TTC549 (cell line): ENCODE measurements around the gene HS6ST1.

Experiments used
- FAIRE-seq: peaks from 2 replicates; lab custom pipeline; 2012; peaks lifted over from hg19 to GRCh38; lab: Jason Lieb, UNC

HS6ST1 gene

DNA sequence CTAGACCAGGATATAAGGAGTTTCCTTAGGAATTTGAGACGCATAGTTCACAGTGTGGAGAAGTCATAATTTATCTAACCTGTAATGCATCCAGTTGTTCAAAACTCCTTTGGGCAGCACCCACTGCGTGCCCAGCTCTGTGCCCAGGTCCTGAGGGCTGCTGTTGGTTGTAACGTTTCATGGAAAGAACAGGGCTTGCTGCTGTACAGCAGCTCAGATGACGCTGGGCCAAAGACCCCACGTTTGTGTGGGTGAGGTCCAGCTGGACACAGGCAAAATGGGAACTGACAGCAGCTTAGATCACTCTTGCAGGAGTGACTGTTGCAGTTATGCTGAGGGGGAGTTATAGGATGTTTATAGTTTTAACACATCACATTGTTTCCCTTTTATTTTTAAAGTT, 30.0 kb upstream of the HS6ST1 start:
- no peak for FAIRE-seq

DNA sequence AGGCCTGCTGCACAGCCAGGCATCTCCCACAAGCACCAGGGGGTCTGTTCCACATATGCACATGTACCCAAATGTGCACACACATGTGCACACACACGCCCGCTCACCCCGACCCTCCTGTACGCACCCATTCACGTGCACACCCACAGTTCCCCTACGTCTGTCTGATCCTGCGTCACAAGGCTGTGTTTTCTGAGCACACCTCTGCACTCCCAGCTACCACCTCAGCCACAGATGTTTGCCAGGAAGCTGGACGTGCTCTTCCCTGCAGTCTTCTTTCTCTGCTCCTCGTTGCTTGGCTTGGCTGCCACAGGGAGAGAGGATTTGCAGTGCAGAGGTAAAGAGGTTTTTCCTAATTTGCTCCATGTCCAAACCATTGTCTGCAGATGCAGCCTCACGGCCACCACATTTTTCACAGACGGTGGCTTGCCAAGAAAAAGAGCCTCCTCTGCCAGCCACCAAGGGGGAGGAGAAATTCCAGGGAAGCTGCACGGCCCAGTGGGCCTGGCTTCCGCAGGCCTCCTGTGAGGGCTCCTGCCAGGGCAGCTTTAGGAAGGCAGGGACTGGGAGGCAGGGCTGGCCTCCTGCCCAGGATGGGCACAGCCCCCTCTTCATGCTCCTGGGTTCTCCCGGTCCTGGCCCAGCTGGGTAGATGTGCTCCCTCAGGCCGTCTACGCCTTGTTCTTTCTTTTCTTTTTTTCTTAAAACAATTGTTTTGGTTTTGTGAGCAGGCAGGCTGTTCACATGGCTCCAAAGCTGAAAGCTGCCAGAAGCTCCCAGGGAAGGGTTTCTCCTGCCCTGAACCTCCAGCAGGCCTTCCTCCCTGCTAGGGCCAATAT, 29.3 kb upstream of the HS6ST1 start:
- no peak for FAIRE-seq

GRCh38 chr2:128347171-128347558, 28.5 kb upstream of the HS6ST1 start:
- no peak for FAIRE-seq

GRCh38 chr2:128346291-128347170, 27.9 kb upstream of the HS6ST1 start:
- FAIRE-seq = no peak

GRCh38 chr2:128345436-128346165, 26.9 kb upstream of the HS6ST1 start:
- FAIRE-seq = no peak

GRCh38 chr2:128344101-128344500, 25.4 kb upstream of the HS6ST1 start:
- no peak for FAIRE-seq

GRCh38 chr2:128343459-128343858, 24.8 kb upstream of the HS6ST1 start:
- no peak for FAIRE-seq

DNA sequence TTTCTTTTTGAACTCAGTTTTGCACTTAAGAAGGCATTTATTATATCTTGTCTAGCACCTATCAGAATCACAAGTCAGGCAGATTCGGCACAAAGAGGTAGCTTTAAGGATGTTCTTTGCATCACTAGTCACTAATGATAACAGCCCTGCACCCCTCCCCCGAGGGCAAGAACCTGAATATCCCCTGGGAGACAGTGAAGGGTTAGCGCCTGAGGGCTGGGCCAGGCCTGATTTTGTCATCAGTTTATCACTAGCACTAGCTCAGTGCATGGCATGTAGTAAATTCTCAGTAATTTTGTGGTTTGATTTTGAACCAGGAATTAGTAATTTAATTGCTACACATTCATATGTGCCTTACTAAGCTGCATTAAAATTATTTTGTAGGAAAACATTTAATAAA, 23.9 kb upstream of the HS6ST1 start:
- no peak for FAIRE-seq

GRCh38 chr2:128341621-128342020, 23.0 kb upstream of the HS6ST1 start:
- FAIRE-seq = no peak

GRCh38 chr2:128332091-128332634, 13.5 kb upstream of the HS6ST1 start:
- no peak for FAIRE-seq

GRCh38 chr2:128330583-128330982, 11.9 kb upstream of the HS6ST1 start:
- no peak for FAIRE-seq

- no peak for FAIRE-seq
These were observed 10.9 kb upstream of the HS6ST1 start for GRCh38 chr2:128329607-128330006.

GRCh38 chr2:128327180-128327964, 8.7 kb upstream of the HS6ST1 start:
- no peak for FAIRE-seq

- FAIRE-seq = no peak
These were observed 7.7 kb upstream of the HS6ST1 start for GRCh38 chr2:128326346-128326745.

GRCh38 chr2:128325611-128326181, 7.0 kb upstream of the HS6ST1 start:
- no peak for FAIRE-seq

- no peak for FAIRE-seq
These were observed 6.3 kb upstream of the HS6ST1 start for GRCh38 chr2:128324897-128325410.

DNA sequence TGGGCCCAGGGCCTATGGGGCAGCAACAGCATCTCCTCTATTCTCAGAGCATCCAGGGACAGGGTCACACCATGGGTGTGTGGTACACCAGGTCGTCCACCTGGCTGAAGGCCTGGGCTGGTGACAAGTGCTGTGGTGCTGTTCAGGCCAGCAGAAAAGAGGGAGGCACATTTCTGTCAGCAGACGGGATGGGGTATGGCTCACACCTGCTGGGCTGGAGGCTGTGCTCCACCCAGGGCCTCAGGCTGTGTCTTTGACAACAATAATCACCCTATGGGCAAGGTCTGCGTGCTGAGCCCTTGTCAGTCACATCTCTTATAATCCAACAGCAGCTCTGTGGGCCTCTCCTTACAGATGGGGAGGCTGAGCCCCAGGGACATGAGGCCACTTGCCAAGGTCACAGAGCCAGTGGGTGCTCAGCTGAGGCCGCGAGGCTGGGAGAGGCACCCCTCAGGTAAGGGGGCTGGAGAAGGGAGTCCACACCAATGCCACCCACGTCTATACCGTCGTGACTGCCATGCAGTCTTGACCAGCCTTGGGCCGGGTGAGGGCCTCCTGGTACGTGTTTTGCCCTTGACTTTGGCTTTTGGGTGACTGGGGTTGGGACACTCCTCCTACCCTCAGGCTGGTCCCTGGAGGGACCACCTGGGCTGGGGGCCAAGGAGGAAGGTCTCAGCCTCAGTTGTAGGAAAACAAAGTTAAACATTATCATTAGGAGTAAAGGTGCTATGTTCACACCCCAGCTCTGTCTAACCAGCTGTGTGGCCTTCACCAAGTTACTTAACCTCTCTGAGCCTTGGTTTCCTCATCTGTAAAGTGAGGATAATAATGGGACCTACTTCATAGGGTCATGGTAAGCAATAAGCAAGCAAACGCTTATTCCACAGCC, 5.6 kb upstream of the HS6ST1 start:
- FAIRE-seq = no peak

DNA sequence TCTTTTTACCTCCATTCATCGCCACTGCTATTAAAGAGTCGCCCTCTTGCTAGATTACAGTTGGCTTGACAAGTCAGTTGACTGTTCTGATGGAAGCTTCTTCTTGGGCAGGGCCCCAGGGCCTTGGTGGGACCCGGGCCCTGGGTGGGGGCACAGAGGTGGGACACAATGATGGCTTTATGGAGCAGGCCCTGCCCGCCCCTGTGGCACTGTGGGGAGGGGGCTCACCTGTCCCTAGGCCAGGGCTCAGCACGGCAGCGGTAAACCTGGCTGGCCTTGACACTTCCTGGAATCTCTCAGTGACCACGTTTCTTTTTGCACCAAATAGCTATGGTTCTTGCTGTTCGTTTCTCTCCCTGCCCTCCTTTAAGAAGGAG, 4.9 kb upstream of the HS6ST1 start:
- no peak for FAIRE-seq

GRCh38 chr2:128322715-128323554, 4.3 kb upstream of the HS6ST1 start:
- no peak for FAIRE-seq
